ENCODE results near the gene IFITM5.
"Not testable (repeated sequence)": the region's sequence is repeated elsewhere in the genome, so short reads cannot be mapped to it uniquely, and the experiment has no call there.

IFITM5 gene

DNA sequence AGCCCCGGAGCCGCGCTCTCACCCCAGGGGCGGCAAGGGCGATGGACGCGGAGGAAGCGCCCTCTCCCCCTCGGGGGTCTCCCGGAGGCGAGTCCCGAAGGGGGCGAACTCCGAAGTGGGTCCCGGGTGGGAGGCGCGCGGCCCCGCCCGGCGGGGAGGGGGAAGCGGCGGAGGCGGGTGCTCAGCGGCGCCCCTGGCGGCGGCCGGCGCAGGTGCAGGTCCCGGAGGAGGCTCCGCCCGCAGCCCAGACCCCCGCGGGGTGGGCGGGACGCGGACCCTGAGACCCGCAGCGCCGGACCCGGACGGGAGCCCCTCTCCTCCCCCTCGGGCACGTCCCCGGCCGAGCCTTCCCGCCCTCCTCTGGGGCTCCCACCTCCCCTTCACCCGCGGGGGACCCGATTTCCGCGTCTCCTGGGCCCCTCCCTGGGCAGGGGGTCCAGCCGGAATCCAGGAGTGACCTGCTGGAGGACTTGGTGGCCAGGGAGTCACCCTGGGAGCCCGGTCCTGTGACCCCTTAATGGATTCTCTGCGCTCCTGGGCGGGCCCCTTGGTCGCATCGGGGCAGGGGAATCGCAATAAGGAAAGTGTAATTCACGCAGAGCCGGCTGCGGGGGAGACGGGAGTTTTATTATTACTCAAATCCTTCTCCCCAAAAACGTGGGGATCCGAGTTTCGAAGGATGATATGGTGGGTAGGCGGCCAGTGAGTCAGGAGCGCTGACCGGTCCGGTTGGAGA, 11.9 kb upstream of the IFITM5 start:
- FAIRE-seq: not testable (repeated sequence)

DNA sequence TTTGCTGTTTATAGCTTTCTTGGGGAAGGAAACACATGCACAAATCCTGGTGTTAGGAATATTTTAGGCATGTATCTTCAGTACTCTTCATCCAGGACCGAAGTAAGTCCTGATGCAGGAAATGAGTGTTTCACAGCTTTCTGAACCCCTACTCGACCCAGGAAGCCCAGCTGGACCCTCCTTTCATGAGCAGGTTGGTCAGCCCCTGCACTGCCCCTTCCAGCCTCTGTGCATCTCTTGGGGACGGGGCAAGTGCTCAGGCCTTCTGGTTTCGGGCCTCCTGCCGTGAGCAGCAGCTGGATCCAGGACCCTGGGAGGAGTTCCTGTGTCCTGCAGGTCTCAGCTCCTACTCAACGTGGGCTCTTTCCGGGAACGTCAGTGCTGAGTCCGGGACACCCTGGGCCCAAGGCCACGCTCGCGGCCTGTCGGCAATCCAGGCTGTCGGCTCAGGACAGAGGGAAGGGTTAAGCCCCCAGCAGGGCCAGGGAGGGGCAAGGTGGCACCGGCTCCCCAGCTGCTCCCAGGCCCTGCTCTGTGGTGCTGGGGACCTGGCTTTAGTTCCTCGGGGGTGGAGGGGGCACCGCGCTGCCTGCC, 10.8 kb upstream of the IFITM5 start:
- not testable (repeated sequence) for FAIRE-seq

DNA sequence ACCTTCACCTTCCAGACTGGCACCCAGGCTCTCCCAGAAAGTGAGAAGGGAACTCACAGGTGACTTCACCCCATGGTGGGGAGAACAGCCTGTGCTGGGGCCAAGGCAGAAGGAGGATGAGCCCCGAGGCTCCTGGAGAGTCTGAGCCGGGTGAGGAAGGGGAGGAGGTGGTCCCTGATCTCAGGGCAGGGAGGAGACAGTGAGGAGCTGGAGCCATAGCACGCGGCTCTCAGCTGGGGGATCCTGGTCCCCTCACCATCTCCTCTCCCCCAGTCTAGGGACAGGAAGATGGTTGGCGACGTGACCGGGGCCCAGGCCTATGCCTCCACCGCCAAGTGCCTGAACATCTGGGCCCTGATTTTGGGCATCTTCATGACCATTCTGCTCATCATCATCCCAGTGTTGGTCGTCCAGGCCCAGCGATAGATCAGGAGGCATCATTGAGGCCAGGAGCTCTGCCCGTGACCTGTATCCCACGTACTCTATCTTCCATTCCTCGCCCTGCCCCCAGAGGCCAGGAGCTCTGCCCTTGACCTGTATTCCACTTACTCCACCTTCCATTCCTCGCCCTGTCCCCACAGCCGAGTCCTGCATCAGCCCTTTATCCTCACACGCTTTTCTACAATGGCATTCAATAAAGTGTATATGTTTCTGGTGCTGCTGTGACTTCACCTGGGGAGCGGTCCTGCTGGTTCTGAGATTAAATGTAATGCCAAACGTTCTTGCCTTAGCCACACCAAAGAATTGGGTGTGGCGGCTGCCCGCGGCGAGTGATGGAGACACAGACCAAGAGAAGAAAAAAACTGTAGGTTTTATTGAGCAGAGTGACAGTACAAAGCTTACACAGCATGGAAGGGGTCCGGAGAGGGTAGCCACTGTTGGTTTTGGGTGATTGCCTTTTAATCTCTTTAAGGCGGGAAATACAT, 9.7 kb upstream of the IFITM5 start:
- not testable (repeated sequence) for FAIRE-seq

DNA sequence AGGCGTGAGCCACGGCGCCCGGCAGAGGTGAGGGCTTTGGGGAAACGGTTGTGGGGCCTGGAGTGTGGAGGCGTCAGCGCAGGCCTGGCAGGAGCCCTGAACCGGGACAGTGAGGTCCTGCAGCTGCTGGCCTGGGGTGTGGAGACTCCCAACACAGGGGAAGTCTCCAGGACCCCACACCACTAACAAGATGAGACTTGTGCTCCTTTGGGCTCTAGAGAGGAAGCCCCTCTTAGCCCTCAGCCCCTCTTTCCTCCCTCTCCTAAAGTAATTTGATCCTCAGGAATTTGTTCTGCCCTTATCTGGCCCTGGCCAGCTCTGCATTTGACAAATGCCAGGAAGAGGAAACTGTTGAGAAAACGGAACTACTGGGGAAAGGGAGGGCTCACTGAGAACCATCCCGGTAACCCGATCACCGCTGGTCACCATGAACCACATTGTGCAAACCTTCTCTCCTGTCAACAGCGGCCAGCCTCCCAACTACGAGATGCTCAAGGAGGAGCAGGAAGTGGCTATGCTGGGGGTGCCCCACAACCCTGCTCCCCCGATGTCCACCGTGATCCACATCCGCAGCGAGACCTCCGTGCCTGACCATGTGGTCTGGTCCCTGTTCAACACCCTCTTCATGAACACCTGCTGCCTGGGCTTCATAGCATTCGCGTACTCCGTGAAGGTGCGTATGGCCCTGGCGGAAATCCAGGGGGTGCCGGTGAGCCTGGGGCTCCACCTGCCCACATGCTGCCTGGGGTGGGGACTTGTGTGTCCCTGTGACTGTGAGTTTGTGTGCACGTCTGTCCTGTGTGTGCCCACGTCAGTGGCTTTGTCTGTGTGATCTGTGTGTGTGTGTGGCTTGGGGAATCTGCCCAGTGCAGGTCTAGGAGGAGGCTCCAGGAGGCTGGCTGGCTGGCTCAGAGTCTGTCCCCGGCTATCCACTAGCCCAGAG, 8.7 kb upstream of the IFITM5 start, which contains the start of gene IFITM2:
IFITM2 (plus strand) TSS at position 51 of the 943 bp plus-strand sequence; CDS start at position 428, 377 bp downstream.
- FAIRE-seq: not testable (repeated sequence)

DNA sequence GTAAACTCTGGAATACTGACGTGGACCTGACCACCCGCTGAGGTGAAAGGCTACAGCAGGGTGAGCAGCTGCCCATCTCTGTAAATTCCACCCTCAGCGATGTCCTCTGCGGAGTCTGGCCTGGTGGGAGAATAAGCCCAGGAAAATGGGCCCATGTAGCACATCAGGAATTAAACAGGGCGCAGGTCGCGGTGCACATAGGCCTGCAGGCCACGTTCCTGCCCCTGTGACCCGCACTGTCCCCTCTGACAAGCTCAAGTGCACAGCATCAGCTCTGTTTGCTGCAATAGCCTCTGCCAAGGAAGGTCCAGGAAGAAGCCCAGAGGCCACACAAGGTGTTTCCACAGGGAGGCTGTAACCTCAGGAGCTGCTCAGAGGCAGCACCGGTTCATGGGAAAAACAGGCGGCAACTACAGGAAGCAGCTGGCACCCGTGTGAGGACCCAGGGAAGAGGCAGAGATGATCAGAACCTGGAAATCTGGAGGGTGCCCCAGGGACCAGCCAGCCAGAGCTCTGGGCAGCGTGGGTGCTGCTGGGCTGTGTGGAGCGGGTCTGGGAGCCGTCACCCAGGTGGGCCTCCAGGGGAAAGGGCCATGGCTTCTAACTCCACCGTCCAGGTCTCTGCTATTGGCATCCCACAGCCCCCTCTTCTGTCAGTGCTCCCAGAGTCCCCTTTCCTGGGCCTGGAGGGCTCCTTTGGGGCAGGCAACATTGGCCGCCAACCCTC, 7.5 kb upstream of the IFITM5 start:
- no peak for FAIRE-seq

DNA sequence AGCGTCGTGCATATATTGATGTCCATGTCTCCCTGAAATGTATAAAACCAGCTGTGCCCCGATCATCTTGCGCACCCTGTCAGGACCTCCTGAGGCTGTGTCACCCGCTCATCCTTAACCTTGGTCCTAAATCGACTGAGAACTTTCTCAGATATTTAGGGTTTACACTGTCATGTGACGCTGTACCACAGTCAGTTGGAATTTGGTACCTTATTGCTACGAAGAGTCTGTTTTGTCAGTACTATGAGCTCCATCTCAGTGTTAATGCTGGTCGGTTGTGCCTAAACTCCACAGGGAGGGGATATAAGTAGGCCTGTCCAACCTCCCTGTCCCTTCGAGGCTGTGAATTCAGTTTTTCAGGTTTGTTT, 6.5 kb upstream of the IFITM5 start:
- FAIRE-seq: no peak

DNA sequence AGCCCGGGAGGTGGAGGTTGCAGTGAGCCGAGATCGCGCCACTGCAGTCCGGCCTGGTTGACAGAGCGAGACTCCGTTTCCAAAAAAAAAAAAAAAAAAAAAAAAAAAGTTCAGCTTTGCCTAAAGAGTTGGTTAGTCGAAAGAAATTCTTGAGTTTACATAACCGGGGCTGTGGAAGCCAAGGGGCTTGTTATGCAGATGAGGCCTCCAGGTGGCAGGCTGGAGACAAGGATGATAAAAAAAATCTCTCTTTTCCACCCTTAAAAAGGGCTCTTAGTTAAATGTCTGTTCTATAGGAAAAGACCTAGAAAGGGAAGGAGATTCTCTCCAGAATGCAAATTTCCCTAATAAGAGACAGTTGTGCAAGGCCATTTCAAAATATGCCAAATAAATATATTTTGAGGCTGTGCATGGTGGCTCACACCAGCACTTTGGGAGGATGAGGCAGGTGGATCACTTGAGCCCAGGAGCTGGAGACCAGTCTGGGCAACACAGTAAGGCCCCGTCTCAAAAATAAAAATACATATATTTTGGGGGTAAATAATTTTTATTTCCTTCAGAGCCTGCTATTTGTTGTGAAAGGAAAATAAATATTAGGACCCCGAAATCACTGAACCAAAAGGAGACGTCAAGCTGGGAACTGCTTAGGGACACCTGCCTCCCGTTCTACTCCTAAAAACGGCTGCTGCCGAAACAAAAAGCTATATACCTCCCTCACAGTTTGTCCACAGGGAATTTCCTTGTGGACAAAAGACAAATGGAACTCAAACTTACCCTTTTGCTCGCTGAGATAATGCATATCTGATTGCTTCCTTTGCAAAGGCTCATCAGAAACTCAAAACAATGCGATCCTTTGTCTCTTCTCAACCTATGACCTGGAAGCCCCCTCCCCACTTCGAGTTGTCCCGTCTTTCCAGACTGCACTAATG, 5.9 kb upstream of the IFITM5 start:
- peak; percentile 89 for FAIRE-seq

DNA sequence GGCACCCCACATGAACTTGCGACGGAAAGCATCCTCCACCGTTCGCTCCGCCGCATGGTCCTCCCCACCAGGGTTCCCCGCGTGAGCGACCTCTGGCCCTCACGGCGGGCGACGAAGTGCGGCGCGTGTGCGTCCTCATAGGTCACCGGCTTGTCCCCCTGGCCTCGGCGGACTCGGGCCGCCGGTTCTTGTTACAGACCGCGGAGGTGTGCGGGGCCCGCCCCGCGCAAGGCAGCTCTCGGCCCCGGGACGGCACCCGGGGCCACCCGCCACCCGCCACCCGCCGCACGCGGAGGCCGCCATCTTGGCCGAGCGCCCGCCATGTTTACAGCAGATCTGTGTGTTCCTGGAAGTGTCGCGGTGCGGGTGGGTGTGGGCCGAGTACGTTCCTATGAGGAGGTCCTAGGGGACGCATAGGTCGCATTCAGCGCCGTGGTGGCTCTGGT, 4.8 kb upstream of the IFITM5 start:
- no peak for FAIRE-seq

DNA sequence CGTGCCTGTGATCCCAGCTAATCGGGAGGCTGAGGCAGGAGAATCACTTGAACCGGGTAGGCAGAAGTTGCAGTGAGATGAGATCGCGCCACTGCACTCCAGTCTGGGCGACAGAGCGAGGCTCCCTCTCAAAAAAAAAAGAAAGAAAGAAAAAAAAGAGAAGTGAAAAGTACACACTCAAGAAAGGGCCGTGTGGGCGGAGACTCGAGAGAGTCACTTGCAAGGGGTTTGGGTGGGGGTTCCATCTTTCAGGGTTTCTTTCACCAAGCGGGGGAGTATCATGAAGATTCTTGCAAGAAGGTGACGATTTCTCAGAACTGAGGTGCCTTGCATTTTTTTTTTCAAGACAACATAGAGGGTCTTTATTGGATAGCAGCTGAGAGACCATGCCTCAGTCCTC, 4.0 kb upstream of the IFITM5 start:
- no peak for FAIRE-seq

DNA sequence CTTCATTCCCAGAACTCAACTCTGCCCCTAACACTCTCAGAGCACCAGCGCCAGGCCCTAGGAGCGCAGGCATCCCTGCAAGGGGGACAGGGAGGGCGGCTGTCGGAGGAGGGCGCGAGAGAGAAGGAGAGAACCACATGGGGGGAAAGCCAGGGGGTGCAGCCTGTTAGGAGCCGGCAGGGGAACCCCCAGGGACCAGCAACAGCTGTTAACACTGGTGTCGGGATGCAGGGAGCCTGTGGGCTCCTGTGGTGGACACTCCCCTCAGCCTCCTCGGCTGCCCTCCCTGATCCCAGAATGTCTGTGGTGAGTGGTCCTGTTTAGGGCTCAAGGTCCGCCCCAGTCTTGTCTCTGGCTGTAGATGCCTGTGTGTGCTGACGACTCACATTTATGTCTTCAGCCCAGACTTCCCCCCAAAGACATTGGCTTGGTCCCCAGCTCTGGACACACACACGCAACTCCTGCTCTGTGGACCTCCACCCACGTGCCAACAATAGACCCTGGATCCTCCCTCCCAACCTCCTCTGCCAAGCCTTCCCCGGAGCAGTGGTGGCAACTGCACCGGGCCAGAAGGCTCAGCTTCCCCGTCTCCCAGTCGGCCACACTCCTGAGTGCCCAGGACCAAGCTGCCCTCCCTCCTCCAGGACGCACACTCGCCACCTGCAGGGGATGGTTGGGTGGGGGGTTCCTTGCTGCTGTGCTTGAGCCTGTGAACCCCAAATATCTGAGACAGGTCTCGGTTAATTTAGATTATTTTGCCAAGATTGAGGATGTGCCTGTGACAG, 817 bp upstream of the IFITM5 start:
- FAIRE-seq: no peak

DNA sequence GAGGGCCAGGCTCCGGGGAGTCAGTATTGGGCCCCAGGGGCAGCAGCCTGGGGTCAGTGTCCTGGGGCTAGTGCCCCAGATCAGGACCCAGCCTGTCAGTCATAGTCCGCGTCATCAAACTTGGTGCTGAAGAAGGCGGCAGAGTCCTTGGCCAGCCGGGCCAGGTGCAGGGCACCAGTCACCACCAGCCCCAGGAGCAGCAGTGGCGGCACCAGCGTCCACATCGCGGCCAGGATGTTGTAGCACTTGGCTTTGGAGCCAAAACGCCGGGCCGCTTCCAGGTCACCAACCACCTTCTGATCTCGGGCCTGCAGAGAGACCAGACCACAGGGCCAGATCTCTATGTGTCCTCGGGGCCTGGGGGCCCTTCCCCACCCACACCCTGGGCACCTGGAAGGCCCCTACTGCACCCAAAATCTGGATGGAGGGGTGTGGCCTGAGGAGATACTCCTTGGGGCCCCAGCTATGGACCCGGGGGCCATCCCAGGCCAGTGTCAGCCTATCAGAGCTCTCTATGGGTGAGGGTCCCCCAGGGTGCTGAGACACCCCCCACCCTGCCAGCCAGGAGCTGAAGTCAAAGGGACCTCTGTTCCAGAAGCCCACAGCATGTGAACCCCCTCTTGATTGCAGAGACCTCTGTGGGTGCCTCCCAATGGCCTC, 790 bp downstream of the IFITM5 start:
- FAIRE-seq: no peak

DNA sequence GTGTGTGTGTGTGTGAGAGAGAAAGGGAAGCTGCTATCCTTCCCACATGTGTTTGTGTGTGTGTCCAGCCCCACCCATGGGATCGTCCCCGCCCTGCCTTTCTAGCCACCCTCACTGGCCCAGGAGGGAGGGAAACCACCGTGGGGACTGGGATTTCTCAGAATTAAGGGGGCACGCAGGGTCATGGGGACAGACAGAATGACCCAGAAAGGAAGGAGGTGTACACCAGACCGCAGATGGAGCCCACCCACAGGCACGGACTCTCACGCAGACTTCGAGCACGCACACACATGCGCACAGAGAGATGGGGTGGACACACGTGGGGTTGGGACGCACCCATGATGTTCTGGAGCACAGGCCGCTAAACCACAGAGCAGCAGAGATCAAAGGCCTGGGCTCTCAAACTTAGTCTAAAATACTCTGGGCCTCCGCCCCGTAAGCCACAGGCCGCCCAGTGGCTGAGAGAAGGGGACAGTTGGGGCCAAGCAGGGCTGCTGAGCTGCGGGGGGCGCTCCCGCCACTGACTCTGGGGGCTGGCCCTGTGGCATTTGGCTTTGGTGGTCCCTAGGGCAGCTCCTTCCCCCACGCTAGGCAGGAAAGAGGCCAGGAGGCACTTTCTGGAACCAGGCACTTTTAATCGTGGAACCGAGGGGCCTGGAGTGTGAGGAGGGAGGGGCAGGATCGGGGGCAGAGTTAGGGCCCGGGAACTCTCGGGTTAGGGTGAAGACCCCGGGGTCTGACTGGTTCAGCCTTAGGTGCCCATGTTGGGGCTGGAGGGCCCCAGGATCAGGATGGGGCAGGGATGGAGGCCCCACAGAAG, 1.5 kb downstream of the IFITM5 start:
- FAIRE-seq: no peak

DNA sequence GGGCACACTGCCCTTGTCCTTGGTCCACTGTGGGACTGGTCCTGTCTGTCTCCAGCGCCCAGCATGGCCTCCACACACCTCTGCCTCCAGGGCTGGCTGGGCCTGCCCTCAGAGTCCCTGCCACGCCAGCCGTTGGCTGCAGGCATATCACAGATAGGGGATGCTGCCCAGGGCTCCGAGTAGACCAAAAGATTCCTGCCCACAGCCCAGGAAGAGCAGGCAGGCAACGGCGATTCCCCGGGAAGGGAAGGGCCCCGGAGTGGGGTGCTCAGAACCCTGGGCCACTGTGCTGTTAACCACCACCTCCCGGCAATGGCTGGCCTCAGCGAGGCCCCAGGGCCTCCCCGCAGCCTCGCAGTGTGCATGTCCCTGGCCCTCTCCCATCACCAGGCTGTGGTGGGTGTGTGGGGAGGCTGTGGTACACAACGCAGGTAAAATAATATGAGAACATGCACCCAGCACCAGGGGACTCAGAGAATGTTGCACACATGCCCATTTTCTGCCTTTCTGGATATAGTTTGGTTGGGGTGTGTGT, 2.2 kb downstream of the IFITM5 start:
- no peak for FAIRE-seq

DNA sequence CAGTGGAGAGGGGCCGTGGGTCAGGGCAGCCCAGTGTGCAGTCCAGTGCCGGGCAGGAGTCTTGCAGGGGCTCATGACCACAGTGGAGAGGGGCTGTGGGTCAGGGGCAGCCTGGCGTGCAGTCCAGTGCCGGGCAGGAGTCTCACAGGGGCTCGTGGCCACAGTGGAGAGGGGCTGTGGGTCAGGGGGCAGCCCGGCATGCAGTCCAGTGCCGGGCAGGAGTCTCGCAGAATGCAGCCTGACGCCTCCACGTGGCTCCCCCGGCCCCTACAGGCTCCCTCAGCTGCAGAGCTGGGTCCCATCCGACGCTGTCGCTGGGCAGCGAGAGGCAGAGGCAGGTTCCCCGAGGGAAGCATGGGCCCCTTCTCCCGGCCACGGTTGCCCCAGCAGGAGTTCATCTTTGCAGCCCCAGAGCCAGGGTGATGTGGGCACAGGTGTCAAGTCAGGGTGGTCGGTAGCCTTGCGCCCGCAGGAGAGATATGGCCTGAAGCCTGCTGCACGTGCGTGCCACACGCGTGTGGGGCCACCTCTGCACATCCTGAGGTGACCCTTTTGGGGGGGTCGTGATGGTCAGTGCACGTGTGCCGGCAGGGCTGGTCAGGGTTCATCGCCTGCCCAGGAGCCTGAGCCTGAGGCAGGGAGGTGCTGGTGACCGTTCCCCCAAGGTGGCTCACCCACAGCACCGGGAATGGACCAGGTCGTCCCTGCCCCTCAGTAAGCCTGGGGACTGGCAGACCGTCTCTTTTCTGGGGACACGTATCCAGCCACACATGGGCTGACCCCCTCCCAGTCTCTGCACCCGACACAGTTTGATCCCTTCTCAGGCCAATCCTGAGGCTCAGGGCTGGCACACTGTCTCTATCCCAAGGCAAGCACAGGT, 2.9 kb downstream of the IFITM5 start:
- no peak for FAIRE-seq

DNA sequence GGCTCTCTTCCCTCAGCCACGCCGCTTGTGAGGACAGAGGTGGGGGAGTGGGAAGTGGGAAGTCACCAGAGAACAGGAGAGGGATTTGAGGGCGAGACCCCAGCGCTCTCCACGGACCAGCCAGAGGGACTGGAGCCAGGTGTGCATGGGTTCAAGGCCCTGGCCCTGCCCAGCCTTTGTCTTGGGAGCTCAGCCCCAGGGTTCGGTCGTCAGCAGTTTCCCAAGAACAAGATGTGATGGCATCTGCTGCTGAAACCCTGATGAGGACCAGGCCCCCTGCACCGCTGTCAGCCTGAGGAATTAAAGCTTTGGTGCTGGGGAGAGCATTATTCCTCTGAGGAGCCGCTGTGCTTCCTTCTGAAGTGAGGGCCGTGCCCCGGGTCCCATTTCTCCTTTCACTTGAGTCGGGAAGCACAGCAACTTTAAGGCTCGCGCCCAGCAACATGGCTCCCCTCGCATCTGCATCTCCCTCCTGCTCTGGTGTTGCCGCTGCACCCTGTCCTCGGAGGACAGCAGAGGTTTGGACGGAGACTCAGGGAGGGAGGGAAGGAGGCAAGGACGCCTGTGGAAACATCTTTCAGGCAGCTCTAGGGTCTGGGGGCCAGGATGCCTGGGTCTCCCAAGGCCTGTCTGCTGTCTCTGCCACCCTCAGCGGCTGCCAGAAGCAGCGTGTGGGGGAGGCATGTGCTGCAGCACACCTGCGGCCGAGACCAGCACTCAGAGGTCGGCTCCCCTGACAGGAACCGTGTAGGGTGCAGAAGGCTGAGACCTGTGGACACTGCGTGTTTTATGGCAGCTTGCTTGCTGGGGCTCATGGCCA, 3.8 kb downstream of the IFITM5 start:
- FAIRE-seq: no peak

DNA sequence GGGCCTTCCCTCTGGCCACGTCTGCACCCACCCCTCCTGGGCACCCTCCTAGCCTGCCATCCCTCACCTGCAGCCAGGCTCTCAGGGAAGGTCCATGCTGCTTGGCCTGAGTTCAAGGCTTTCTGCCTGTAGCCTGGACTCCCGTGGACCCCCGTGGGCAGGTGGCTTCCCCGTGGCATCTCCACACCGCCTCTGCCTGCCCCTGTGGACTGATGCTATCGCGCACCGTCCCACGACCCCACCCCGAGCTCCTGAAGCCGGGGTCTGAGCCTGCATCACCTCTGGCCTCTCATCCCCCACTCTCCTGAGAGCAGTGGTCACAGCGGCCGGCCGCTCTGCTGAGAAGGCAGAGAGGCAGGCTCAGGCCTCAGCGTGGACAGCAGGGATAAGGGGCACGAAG, 4.5 kb downstream of the IFITM5 start:
- no peak for FAIRE-seq
